SH-SY5Y (cell line): ENCODE data around the gene TADA2B.

Experiments
- GATA2 ChIP-seq: IDR thresholded peaks from 2 replicates; pipeline ENCODE4 v1.6.1; 2011; ENCODE audit warnings: mild to moderate bottlenecking, low read depth, low read length
- GATA3 ChIP-seq: IDR thresholded peaks from 2 replicates; pipeline ENCODE4 v1.6.1; 2011; ENCODE audit warnings: low read depth, mild to moderate bottlenecking, low read length, moderate library complexity

DNA sequence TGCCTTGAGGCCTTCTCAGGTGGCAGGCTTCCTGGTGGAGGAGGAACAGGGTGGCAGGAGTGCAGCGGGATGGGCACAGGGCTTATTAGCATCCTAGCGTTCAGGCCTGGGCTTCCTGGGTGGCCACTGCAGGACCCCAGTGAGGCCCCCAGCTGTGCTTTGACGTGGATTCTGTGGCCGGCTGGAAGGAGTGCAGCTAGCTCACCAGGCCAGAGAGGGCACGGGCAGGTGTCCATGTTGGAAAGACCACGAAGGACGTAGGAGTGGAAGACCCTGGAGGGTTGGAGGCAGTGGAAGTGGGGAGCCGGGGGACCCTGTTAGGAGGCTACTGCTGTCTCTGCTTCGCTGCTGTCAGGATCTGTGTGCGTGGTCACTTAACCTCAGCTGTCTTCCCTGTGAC lies 13.3 kb upstream of the TADA2B start:
- TF ChIP-seq GATA3 (no peak), GATA2 (no peak)
